PC-3 (cell line): ENCODE results near the gene PI4KA. TPM values are rescaled to one million over a fixed set of nuclear protein-coding genes. Genes with fewer than 3 reads are reported as not detected.

ENCODE experiments used
- ATAC-seq: fragments of 200-7000 bp; cut with Tn5 transposase; 2 replicates; pipeline ENCODE4 v1.9.1; 2020; ENCODE audit warnings: mild to moderate bottlenecking, moderate library complexity
- BruUV-seq: library from RNA; stranded (reverse); fragments of 400-500 nt; replicated peaks from 2 replicates; lab custom pipeline; 2021; lab: Mats Ljungman, UMichigan
- CTCF ChIA-PET: fragments of 300-600 bp; sonication (Branson Sonifier 250); formaldehyde crosslinking; loops from one replicate; lab custom pipeline; 2022; ENCODE audit warnings: antibody characterized with exemption; lab: Charles Lee
- POLR2A ChIA-PET: fragments of 300-600 bp; sonication (Branson Sonifier 250); formaldehyde crosslinking; loops from one replicate; lab custom pipeline; 2022; ENCODE audit warnings: antibody characterized with exemption; ENCODE audit not compliant: unreplicated experiment; lab: Charles Lee
- DNase-seq: peaks from one replicate; pipeline ENCODE4 v3.0.0-alpha.2; 2015
- H2AFZ ChIP-seq: fragments of 300-600 bp; sonication (generic); 2 replicates; pipeline ENCODE4 v1.6.0; 2016; ENCODE audit warnings: antibody characterized with exemption, low read length
- H3F3A ChIP-seq: fragments of 300-600 bp; sonication (generic); one replicate; pipeline ENCODE4 v1.6.0; 2017; ENCODE audit warnings: antibody characterized with exemption, low read length, control low read depth, mild to moderate bottlenecking; ENCODE audit not compliant: unreplicated experiment
- H3K27ac ChIP-seq: fragments of 300-600 bp; sonication (generic); 2 replicates; pipeline ENCODE4 v1.5.1; 2016; ENCODE audit warnings: mild to moderate bottlenecking, low read length
- H3K27me3 ChIP-seq: fragments of 300-600 bp; sonication (generic); 2 replicates; pipeline ENCODE4 v1.6.1; 2016; ENCODE audit warnings: low read length, mixed read lengths
- H3K36me3 ChIP-seq: fragments of 300-600 bp; sonication (generic); 2 replicates; pipeline ENCODE4 v1.6.1; 2016; ENCODE audit warnings: low read depth, mixed run types, low read length, mixed read lengths
- H3K4me1 ChIP-seq: fragments of 300-600 bp; sonication (generic); 2 replicates; pipeline ENCODE4 v1.5.1; 2016; ENCODE audit warnings: low read length; ENCODE audit not compliant: insufficient read depth
- H3K4me2 ChIP-seq: fragments of 300-600 bp; sonication (generic); 2 replicates; pipeline ENCODE4 v1.6.0; 2016; ENCODE audit warnings: low read length
- H3K4me3 ChIP-seq: fragments of 300-600 bp; sonication (generic); 2 replicates; pipeline ENCODE4 v1.5.1; 2016; ENCODE audit warnings: mild to moderate bottlenecking, low read length, mixed read lengths
- H3K79me2 ChIP-seq: fragments of 300-600 bp; sonication (generic); 2 replicates; pipeline ENCODE4 v1.6.1; 2017; ENCODE audit warnings: low read length, mixed read lengths
- H3K9ac ChIP-seq: fragments of 300-600 bp; sonication (generic); 2 replicates; pipeline ENCODE4 v1.6.0; 2016; ENCODE audit warnings: mild to moderate bottlenecking, low read length
- H3K9me2 ChIP-seq: fragments of 300-600 bp; sonication (generic); replicated peaks from 2 replicates; pipeline ENCODE4 v1.6.1; 2016; ENCODE audit warnings: mixed run types, low read length, mixed read lengths
- H3K9me3 ChIP-seq: fragments of 300-600 bp; sonication (generic); 2 replicates; pipeline ENCODE4 v1.6.1; 2016; ENCODE audit warnings: low read length, mixed read lengths
- H4K20me1 ChIP-seq: fragments of 300-600 bp; sonication (generic); 2 replicates; pipeline ENCODE4 v1.6.1; 2016; ENCODE audit warnings: low read length, mixed read lengths
- CTCF ChIP-seq: fragments of 300-600 bp; sonication (generic); conservative IDR thresholded peaks from 2 replicates; pipeline ENCODE4 v1.5.1; 2017; ENCODE audit warnings: antibody characterized with exemption, low read depth, mild to moderate bottlenecking, low read length
- EZH2 ChIP-seq: fragments of 300-600 bp; sonication (generic); IDR thresholded peaks from one replicate; pipeline ENCODE4 v1.6.1; 2017; ENCODE audit warnings: antibody characterized with exemption, mild to moderate bottlenecking, low read length; ENCODE audit not compliant: unreplicated experiment
- EZH2phosphoT487 ChIP-seq: fragments of 300-600 bp; sonication (generic); IDR thresholded peaks from 2 replicates; pipeline ENCODE4 v1.6.1; 2018; ENCODE audit warnings: mild to moderate bottlenecking, antibody characterized with exemption, low read length, borderline replicate concordance
- intact Hi-C: fragments of 100-400 bp; cut with micrococcal nuclease; formaldehyde crosslinking; loops from 2 replicates; pipeline ENCODE4 v1.9.0; 2023
- total RNA-seq: library from RNA; depleted of rRNA; stranded (reverse); fragments of >200 nt; gene quantifications from 2 replicates; pipeline ENCODE4 v1.2.3, GENCODE V29; 2014

Gene PI4KA
- total RNA-seq, 1 experiment from 2014 or later = 39.7 TPM

GRCh38 chr22:20787746-20788626, 70.6 kb downstream of the PI4KA start:
- intact Hi-C loops = no loop called here
- H3K36me3 ChIP-seq = no peaks in the 10 kb centered on the region
- H2AFZ ChIP-seq = no peak overlapping the region
- DNase-seq (no peak), ATAC-seq (no peak)
- H3K9me3 ChIP-seq = no peaks in the 10 kb centered on the region
- no peak overlapping the region for H3K4me2 ChIP-seq
- no peaks in the 10 kb centered on the region for H3K79me2 ChIP-seq
- H3K4me1 ChIP-seq = peaks cover 13% of the 10 kb centered on the region
- ChIA-PET POLR2A (no interaction called here), CTCF (no interaction called here)
- no peaks in the 10 kb centered on the region for H3K9me2 ChIP-seq
- no peak overlapping the region for H3K27ac ChIP-seq
- H4K20me1 ChIP-seq = no peaks in the 10 kb centered on the region
- no TSS peak for BruUV-seq
- H3K4me3 ChIP-seq = no peak overlapping the region
- H3K27me3 ChIP-seq = no peaks in the 10 kb centered on the region
- H3K9ac ChIP-seq = no peak overlapping the region
- TF ChIP-seq EZH2phosphoT487 = no peak
- TF ChIP-seq CTCF = no peak
- TF ChIP-seq EZH2 = no peak
- no peaks in the 10 kb centered on the region for H3F3A ChIP-seq

- H3K4me1 ChIP-seq = peaks cover 20% of the 10 kb centered on the region
- no peak overlapping the region for H3K9ac ChIP-seq
- intact Hi-C loops = no loop called here
- ChIA-PET CTCF (no interaction called here), POLR2A (no interaction called here)
- no peak overlapping the region for H3K27ac ChIP-seq
- no peaks in the 10 kb centered on the region for H3K79me2 ChIP-seq
- ATAC-seq (no peak), DNase-seq (no peak)
- no peaks in the 10 kb centered on the region for H3K9me3 ChIP-seq
- no TSS peak for BruUV-seq
- no peak overlapping the region for H2AFZ ChIP-seq
- no peaks in the 10 kb centered on the region for H3K27me3 ChIP-seq
- H3K9me2 ChIP-seq = no peaks in the 10 kb centered on the region
- H3K4me3 ChIP-seq = no peak overlapping the region
- no peak for TF ChIP-seq CTCF
- no peaks in the 10 kb centered on the region for H3K36me3 ChIP-seq
- no peak overlapping the region for H3K4me2 ChIP-seq
- H3F3A ChIP-seq = no peaks in the 10 kb centered on the region
- H4K20me1 ChIP-seq = no peaks in the 10 kb centered on the region
Observed at GRCh38 chr22:20787223-20787622, 71.4 kb downstream of the PI4KA start.

GRCh38 chr22:20786536-20786979, 72.1 kb downstream of the PI4KA start:
- no TSS peak for BruUV-seq
- DNase-seq = no peak
- H3K79me2 ChIP-seq = no peaks in the 10 kb centered on the region

More at GRCh38 chr22:20786536-20786979, 72.1 kb downstream of the PI4KA start:
- H4K20me1 ChIP-seq = no peaks in the 10 kb centered on the region
- intact Hi-C loops = no loop called here
- POLR2A ChIA-PET = no interaction called here
- H3K4me3 ChIP-seq = no peak overlapping the region
- H3K27me3 ChIP-seq = no peaks in the 10 kb centered on the region
- peaks cover 27% of the 10 kb centered on the region for H3K4me1 ChIP-seq
- ATAC-seq = no peak
- H3K36me3 ChIP-seq = no peaks in the 10 kb centered on the region
- H3K9me3 ChIP-seq = no peaks in the 10 kb centered on the region
- CTCF ChIA-PET = no interaction called here
- no peak overlapping the region for H2AFZ ChIP-seq
- H3F3A ChIP-seq = no peaks in the 10 kb centered on the region
- no peak overlapping the region for H3K9ac ChIP-seq
- H3K9me2 ChIP-seq = no peaks in the 10 kb centered on the region
- no peak overlapping the region for H3K27ac ChIP-seq
- H3K4me2 ChIP-seq = no peak overlapping the region
- TF ChIP-seq CTCF = no peak
